ENCODE results near the gene CNNM2. TPM values are rescaled to one million over a fixed set of nuclear protein-coding genes. Genes with fewer than 3 reads are reported as not detected.
A peak's percentile ranks its signal among the peaks of the same experiment; 100 is the strongest.

CNNM2 gene
- polyA plus RNA-seq: 1 to 10 TPM; 5.3 to 6.5 (median 5.8) TPM

DNA sequence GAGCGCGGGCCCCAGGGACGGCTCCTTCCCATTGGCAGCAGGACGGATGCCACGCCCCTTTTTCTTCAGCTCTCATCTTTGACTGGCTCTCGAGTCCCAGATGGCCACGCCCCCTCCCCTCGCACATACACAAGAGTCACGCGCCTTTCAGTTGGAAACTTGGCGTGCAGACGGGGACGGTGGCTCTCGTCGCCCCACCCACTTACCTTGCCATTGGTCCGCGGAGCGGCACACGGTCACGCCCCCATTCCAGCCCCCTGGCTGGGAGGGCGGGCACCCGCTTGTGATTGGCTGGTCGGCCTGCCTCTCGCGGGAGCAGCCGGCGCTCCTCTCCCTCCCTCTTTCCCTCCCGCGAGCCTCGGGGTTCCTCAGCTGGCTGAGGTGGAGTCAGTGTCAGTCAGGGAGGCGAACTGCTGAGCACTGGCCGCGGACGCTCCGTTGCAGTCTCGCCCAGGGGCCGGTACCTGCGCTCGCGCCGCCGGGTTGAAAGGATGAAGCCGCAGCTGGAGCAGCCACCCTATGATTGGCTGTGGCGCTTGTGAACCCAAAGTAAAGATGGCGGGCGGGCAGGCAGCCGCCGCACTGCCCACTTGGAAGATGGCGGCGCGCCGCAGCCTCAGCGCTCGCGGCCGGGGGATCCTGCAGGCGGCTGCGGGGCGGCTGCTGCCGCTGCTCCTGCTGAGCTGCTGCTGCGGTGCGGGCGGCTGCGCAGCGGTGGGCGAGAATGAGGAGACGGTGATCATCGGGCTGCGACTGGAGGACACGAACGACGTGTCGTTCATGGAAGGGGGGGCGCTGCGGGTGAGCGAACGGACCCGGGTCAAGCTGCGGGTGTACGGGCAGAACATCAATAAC is at the start of gene CNNM2:
CNNM2 (plus strand) TSS at position 333 of the 855 bp plus-strand sequence; CDS start at position 520, 187 bp downstream.
- Mint-ChIP-seq H3K4me3 (peak within 1 kb of the TSS; percentile 94 to 97 (median 96)), H3K27ac (peak within 1 kb of the TSS; percentile 89 to 96 (median 92)), H3K4me1 (peaks cover 45 to 53% of the 10 kb centered on the region in 2 donors), H3K36me3 (peaks cover 0 to 4% (median 3%) of the 10 kb centered on the region in 3 donors), H3K27me3 (ENCODE audit: low read depth in 3 of 3) (peaks cover 8 to 9% (median 8%) of the 10 kb centered on the region in 3 donors), H3K9me3 (no peaks in the 10 kb centered on the region)
- DNase-seq: peak; percentile 99 to 100 (median 99)

DNA sequence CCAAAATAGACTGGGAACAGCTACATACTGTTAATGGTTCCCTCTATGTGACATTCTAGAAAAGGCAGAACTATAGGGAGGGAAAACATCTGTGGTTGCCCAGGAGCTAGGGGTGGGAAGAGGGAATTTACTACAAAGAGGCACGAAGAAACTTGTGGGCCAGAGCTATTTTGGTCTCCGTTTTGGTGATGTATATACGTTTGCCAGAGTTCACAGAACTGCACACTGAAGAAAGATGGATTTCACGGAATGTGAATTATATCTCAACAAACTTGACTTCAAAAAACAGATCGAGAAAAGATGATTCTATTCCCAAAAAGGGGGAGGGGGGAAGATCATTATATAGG is 49.2 kb upstream of the CNNM2 start:
- Mint-ChIP-seq H3K4me3 (peak overlapping the region in 4 of 5 donors; percentile 20 to 45 (median 39)), H3K9me3 (no peaks in the 10 kb centered on the region), H3K27ac (no peak overlapping the region), H3K4me1 (peaks cover 7 to 8% of the 10 kb centered on the region in 2 donors), H3K27me3 (ENCODE audit: low read depth in 3 of 3) (peaks cover 0 to 12% (median 5%) of the 10 kb centered on the region in 3 donors), H3K36me3 (peaks cover 9 to 24% (median 14%) of the 10 kb centered on the region in 3 donors)
- no peak for DNase-seq

DNA sequence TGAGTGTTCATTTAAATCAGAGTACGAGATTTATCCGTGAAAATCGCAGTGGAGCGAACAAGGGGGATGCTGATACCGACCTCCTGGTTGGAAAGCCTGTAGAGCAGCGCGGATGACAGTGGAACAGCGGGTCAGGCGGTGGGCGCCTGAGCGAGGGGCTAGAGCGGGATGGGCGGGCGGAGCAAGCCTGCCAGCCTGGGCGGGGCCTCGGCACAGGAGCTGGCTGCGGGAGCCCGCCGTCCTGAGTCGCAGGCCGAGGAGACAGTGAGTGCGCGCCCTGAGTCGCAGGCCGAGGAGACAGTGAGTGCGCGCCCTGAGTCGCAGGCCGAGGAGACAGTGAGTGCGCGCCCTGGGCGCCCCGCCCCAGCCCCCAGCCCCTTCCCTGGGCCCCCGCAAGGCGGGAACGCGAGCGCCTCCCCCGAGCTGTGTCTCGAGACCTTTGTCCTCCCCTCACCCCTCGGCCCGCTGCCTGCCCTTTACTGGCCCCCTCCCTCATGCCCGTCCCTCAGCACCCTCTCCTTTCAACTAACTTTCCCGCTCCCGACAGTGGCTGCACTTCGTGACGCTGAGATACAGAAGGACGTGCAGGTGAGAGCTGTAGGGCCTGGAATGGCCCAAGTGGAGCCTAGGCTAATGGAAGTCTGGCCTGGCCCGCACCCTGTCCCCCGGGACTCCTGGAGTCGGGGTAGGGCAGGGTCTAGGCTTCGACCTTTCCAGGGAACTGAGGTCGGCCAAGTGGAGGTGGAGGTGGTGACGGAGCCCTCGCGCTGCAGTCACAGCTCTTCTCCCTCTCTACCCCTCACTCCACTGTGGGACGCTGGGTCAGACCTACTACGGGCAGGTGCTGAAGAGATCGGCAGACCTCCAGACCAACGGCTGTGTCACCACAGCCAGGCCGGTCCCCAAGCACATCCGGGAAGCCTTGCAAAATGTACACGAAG is 48.6 kb upstream of the CNNM2 start, which contains the start of gene AS3MT:
AS3MT (plus strand) TSS at position 213 of the 941 bp plus-strand sequence; CDS start at position 336, 123 bp downstream.
- Mint-ChIP-seq H3K27ac (no peak within 1 kb of the TSS), H3K27me3 (ENCODE audit: low read depth in 3 of 3) (peaks cover 0 to 12% (median 5%) of the 10 kb centered on the region in 3 donors), H3K9me3 (no peaks in the 10 kb centered on the region), H3K4me3 (peak within 1 kb of the TSS in 4 of 5 donors; percentile 20 to 52 (median 44)), H3K4me1 (peaks cover 7 to 8% of the 10 kb centered on the region in 2 donors), H3K36me3 (peaks cover 8 to 24% (median 10%) of the 10 kb centered on the region in 3 donors)
- DNase-seq: no peak

DNA sequence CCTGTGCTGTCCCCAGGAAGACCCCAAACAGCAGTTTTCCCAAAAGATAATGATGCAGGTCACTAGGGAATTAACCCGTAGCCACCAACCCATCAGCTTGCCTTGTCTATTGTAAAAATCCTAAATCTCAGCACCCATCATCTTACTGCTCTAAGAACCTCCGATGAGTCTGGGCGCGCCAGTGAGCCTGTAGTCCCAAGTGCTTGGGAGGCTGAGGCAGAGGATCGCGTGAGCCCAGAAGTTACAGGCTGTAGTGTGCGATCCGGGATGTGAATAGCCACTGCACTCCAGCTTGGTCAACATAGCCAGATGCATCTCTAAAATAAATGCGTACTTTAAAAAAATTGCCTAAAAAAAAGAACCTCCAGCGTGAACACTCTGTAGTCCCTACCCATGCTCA is 47.9 kb upstream of the CNNM2 start:
- H3K9me3 Mint-ChIP-seq: no peaks in the 10 kb centered on the region

DNA sequence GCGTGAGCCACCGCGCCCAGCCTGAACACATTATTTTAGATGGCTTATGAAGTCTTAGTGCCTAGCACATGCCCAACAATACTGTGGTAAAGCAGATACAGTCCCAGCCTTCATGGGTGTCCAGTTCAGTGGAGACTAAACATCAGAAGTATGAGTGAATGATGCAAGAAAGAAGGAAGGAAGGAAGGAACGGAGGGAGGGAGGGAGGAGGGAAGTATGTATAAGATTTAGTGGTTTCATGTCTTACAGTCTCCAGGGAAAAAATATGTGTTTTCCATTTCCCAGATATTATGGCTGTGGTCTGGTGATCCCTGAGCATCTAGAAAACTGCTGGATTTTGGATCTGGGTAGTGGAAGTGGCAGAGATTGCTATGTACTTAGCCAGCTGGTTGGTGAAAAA is 45.9 kb upstream of the CNNM2 start:
- peaks cover 0 to 12% (median 5%) of the 10 kb centered on the region in 3 donors for H3K27me3 Mint-ChIP-seq (ENCODE audit: low read depth in 3 of 3)
- no peaks in the 10 kb centered on the region for H3K9me3 Mint-ChIP-seq
- DNase-seq: no peak
- no peak overlapping the region for H3K4me3 Mint-ChIP-seq
- H3K27ac Mint-ChIP-seq: peak overlapping the region in 1 of 6 donors; percentile 9
- peaks cover 7 to 8% of the 10 kb centered on the region in 2 donors for H3K4me1 Mint-ChIP-seq
- peaks cover 8 to 24% (median 8%) of the 10 kb centered on the region in 3 donors for H3K36me3 Mint-ChIP-seq

More for the DNA sequence above, 47.9 kb upstream of the CNNM2 start:
- Mint-ChIP-seq H3K27ac (no peak overlapping the region), H3K4me3 (peak overlapping the region in 1 of 5 donors; percentile 22), H3K27me3 (ENCODE audit: low read depth in 3 of 3) (peaks cover 0 to 12% (median 5%) of the 10 kb centered on the region in 3 donors), H3K36me3 (peaks cover 8 to 24% (median 8%) of the 10 kb centered on the region in 3 donors), H3K4me1 (peaks cover 7 to 8% of the 10 kb centered on the region in 2 donors)
- DNase-seq: no peak

DNA sequence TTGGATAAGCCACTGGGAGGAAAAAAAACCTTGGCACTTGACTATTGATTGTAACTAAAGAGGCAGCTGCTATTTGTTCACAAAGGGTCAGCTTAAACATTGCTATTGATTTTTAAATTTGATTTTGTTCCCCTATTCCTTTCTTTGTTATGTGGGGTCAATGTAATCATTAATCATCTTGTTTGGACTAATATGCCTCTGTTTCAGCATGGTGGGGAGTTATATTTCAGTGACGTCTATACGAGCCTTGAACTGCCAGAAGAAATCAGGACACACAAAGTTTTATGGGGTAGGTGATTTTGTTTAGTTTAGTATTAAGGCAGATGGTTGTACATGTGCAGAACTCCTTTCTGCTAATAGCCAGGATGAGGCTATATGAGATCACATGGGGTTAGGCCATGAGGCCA is 41.3 kb upstream of the CNNM2 start:
- no peaks in the 10 kb centered on the region for H3K9me3 Mint-ChIP-seq
- no peak overlapping the region for H3K27ac Mint-ChIP-seq
- no peaks in the 10 kb centered on the region for H3K27me3 Mint-ChIP-seq (ENCODE audit: low read depth in 3 of 3)
- no peaks in the 10 kb centered on the region for H3K4me1 Mint-ChIP-seq
- H3K4me3 Mint-ChIP-seq: no peak overlapping the region
- DNase-seq: no peak
- H3K36me3 Mint-ChIP-seq: peaks cover 2 to 7% (median 4%) of the 10 kb centered on the region in 3 donors

DNA sequence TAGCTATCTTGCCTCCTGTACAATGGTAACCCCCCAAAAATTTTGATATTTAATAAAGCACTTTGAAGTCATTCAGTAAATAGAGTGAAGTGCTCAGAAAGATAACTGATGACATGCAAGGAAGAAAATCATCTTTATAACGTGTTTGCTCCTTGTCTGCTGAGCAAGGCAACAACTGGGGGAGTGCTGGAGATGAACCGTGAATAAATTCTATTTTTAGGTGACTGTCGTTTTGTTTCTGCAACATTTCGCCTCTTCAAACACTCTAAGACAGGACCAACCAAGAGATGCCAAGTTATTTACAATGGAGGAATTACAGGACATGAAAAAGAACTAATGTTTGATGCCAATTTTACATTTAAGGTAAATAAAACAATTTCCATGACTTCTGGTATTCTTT is 39.5 kb upstream of the CNNM2 start:
- H3K4me1 Mint-ChIP-seq: no peaks in the 10 kb centered on the region
- no peaks in the 10 kb centered on the region for H3K9me3 Mint-ChIP-seq
- peaks cover 2 to 7% (median 4%) of the 10 kb centered on the region in 3 donors for H3K36me3 Mint-ChIP-seq
- DNase-seq: no peak
- no peak overlapping the region for H3K4me3 Mint-ChIP-seq
- H3K27me3 Mint-ChIP-seq (ENCODE audit: low read depth in 3 of 3): no peaks in the 10 kb centered on the region
- no peak overlapping the region for H3K27ac Mint-ChIP-seq

DNA sequence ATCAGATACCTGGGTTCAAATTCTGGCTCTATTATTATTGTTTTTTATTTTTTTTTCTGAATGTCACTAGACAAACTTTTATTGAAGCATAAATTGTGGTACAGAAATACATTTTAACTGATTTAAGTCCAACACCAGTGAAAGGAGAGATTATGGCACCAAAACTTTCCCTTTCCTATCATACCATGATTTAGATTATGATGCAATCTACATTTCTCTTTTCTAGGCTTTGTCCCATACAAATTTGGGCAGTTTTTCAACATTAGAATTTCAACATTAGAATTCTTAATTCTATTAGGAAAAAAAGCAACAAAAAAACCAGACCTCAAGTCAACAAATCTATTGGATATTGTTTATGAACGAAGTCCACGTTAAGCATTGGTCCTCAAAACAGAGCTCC is 37.8 kb upstream of the CNNM2 start:
- DNase-seq: no peak
- H3K36me3 Mint-ChIP-seq: peaks cover 0 to 8% (median 4%) of the 10 kb centered on the region in 3 donors
- H3K27ac Mint-ChIP-seq: no peak overlapping the region

DNA sequence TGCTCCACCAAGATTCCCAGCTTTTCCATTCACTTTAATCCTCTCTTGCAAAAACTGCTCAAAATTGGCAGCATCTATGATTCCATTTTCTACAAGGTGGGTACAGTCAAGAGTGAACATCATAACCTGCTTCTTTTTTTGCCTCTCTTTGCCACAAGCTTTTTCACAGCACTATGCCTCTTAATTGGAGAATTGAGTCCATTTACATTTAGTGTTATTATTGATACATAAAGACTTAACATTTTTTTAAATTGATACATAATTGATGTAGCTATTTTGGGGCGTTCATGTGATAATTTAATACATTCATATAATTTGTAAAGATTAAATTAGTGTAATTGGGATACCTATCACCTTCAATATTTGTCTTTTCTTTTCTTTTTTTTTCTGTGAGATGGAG is 30.0 kb upstream of the CNNM2 start:
- H3K4me3 Mint-ChIP-seq: no peak overlapping the region
- H3K27me3 Mint-ChIP-seq (ENCODE audit: low read depth in 3 of 3): peaks cover 0 to 1% (median 0%) of the 10 kb centered on the region in 3 donors
- no peak for DNase-seq
- no peaks in the 10 kb centered on the region for H3K9me3 Mint-ChIP-seq
- no peaks in the 10 kb centered on the region for H3K4me1 Mint-ChIP-seq
- H3K27ac Mint-ChIP-seq: no peak overlapping the region
- H3K36me3 Mint-ChIP-seq: peaks cover 0 to 14% (median 4%) of the 10 kb centered on the region in 3 donors

More for the DNA sequence above, 37.8 kb upstream of the CNNM2 start:
- Mint-ChIP-seq H3K4me1 (no peaks in the 10 kb centered on the region), H3K4me3 (no peak overlapping the region), H3K9me3 (no peaks in the 10 kb centered on the region), H3K27me3 (ENCODE audit: low read depth in 3 of 3) (peaks cover 0 to 1% (median 0%) of the 10 kb centered on the region in 3 donors)

DNA sequence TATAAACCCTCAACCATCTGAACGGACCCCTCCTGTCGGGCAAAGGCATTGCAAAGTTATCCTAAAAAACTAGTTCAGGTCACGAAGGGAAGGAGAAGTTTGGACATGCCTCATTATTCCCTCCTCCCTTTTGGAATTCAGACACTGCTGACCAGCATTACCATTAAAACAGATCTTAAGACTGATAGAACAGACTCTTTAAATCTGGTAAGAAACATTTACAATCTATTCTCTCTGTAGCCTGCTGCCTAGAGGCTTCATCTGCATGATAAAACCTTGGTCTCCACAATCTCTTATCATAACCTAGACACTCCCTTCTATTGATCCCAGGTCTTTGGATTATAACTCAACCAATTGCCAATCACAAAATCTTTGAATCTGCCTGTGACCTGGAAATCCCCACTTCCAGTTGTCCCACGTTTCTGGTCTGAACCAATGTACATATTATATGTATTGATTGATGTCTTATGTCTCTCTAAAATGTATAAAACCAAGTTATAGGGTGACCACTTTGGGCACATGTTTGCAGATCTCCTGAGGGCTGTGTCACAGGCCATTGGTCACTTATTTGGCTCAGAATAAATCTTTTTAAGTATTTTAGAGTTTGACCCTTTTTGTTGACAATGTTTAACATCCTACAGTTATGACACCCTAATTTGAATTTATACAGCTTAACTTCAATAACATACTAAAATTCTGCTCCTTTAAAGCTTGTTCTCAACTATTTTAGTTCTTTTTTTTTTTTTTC is 23.5 kb upstream of the CNNM2 start:
- DNase-seq: no peak
- H3K4me3 Mint-ChIP-seq: no peak overlapping the region
- H3K27me3 Mint-ChIP-seq (ENCODE audit: low read depth in 3 of 3): peaks cover 0 to 2% (median 0%) of the 10 kb centered on the region in 3 donors
- peak overlapping the region in 1 of 6 donors; percentile 17 for H3K27ac Mint-ChIP-seq
- H3K36me3 Mint-ChIP-seq: peaks cover 5% of the 10 kb centered on the region in 3 donors
- H3K4me1 Mint-ChIP-seq: no peaks in the 10 kb centered on the region
- no peaks in the 10 kb centered on the region for H3K9me3 Mint-ChIP-seq

DNA sequence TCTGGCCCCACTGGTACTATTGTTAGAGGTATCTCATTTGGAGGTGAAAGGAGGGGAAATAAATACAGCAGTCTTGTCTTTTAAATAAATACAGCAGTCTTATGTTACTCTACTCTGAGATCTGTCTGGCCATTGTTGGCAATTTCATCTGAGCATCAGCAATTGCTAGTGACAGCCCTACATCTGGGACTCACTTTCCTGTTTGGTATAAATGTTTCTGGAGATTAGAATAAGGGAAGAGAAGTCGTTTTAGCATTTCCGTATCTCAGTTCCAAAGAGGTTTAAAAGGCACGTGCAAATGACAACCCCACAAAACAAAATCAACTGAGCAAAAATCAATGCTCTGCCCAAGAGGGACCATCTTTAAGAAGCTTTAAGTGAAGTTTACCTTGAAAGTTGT is 18.1 kb upstream of the CNNM2 start:
- no peaks in the 10 kb centered on the region for H3K36me3 Mint-ChIP-seq
- H3K4me3 Mint-ChIP-seq: no peak overlapping the region
- DNase-seq: no peak
- H3K27me3 Mint-ChIP-seq (ENCODE audit: low read depth in 3 of 3): peaks cover 0 to 2% (median 0%) of the 10 kb centered on the region in 3 donors
- no peaks in the 10 kb centered on the region for H3K9me3 Mint-ChIP-seq
- H3K27ac Mint-ChIP-seq: no peak overlapping the region
- no peaks in the 10 kb centered on the region for H3K4me1 Mint-ChIP-seq

DNA sequence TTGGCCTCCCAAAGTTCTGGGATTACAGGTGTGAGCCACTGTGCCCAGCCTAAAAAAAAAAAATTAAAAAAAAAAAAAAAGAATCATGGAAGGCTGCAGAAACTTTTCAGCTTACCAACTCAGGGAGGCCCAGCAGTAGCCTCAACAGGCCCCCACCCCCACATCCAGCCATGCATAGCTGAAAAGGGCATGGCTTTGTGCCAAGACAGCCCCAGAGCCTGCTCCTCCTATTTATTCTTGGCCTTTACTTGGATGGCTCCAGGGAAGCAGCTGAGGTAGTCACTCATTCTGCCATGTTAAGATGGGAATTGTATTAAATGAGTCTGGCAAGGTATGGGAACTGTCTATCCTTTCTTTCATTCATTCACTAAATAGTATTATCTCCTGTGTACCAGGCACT is 13.7 kb upstream of the CNNM2 start:
- Mint-ChIP-seq H3K27ac (no peak overlapping the region), H3K27me3 (ENCODE audit: low read depth in 3 of 3) (no peaks in the 10 kb centered on the region)
- DNase-seq: no peak

DNA sequence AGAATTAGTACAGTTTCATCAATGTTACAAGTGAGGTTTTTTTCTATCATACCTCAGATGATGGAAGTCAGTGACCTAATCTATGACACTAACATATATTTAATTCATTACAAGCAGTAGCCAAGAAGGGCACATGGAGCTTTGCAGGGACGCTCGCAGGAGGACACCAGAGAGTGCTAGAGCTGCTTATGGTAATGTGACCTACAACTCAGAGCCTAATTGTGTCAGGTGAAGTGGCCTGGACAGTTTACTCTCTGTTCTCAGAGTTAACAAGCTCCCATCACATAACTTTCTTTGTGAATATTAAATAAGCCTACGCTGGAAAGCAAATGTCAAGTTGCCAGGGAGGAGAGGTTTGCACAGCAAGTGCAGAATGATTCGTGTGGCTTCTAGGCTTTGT is 11.6 kb upstream of the CNNM2 start:
- Mint-ChIP-seq H3K9me3 (no peaks in the 10 kb centered on the region), H3K4me3 (no peak overlapping the region), H3K36me3 (no peaks in the 10 kb centered on the region), H3K27ac (no peak overlapping the region), H3K4me1 (no peaks in the 10 kb centered on the region), H3K27me3 (ENCODE audit: low read depth in 3 of 3) (peaks cover 0 to 3% (median 0%) of the 10 kb centered on the region in 3 donors)
- no peak for DNase-seq

More for the DNA sequence above, 13.7 kb upstream of the CNNM2 start:
- Mint-ChIP-seq H3K4me3 (no peak overlapping the region), H3K9me3 (no peaks in the 10 kb centered on the region), H3K36me3 (no peaks in the 10 kb centered on the region), H3K4me1 (no peaks in the 10 kb centered on the region)
